MM.1S (cell line): ENCODE measurements around the gene LMCD1.
A peak's percentile ranks its signal among the peaks of the same experiment; 100 is the strongest.

Experiments used
- EZH2phosphoT487 ChIP-seq: fragments of 300-600 bp; sonication (generic); IDR thresholded peaks from 2 replicates; pipeline ENCODE4 v1.6.1; 2018; ENCODE audit warnings: antibody characterized with exemption, low read length
- TF ChIP-seq, protein P1 (sequence below): fragments of 300-600 bp; sonication (generic); IDR thresholded peaks from 2 replicates; pipeline ENCODE4 v1.5.1; 2016; ENCODE audit warnings: antibody characterized with exemption, low read length, mixed read lengths

DNA sequence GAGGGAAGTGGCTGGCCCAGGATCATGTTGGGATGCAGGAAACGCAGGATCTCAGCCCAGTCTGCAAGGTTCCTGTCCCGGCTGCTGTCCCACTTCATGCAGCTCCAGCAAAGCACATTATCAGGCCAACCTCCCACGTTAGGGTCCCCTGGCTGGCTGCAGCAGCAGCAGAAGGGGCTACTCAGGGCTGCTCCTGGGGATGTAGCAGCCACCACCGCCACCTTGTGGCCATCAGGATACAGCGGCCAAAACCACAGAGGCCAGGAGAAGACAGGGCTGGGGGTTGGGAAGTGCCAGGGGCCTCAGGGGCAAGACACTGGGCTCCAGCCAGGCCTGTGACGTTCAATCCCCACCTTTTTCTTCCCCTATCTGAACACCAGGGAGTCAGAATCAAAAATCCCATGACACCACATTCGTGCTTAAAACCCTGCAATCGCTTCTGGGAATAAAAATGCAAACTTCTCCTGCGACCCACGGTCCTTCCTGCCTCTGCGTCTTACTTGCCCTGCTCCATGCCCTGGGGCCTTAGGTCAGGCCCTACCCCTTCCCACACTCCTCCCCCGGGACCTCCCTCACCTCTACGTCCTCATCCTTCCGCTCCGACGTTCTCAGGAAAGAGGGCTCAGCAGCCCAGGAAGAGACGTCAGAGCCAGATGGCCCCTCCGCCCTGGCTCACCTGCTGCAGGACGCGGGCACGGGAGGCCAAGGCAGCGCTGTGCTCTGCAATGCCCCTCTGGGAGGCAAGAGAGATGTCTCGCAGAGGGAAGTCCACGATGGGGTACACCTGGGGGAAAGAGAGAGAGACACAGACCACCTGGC, 121.5 kb downstream of the LMCD1 start:
- TF ChIP-seq, protein P1, sequence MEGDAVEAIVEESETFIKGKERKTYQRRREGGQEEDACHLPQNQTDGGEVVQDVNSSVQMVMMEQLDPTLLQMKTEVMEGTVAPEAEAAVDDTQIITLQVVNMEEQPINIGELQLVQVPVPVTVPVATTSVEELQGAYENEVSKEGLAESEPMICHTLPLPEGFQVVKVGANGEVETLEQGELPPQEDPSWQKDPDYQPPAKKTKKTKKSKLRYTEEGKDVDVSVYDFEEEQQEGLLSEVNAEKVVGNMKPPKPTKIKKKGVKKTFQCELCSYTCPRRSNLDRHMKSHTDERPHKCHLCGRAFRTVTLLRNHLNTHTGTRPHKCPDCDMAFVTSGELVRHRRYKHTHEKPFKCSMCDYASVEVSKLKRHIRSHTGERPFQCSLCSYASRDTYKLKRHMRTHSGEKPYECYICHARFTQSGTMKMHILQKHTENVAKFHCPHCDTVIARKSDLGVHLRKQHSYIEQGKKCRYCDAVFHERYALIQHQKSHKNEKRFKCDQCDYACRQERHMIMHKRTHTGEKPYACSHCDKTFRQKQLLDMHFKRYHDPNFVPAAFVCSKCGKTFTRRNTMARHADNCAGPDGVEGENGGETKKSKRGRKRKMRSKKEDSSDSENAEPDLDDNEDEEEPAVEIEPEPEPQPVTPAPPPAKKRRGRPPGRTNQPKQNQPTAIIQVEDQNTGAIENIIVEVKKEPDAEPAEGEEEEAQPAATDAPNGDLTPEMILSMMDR, result peak; percentile 85
- no peak for TF ChIP-seq EZH2phosphoT487
